Breast epithelium (tissue), 4 donors: ENCODE measurements around the gene INSL3. TPM values are rescaled to one million over a fixed set of nuclear protein-coding genes. Genes with fewer than 3 reads are reported as not detected.
A peak's percentile ranks its signal among the peaks of the same experiment; 100 is the strongest.

Source experiments
- DNase-seq, 2 donors: peaks; one replicate each; pipeline ENCODE4 v3.0.0-alpha.2; 2019; ENCODE audit warnings: low spot score in 2 of 2
- H3K27ac ChIP-seq, 2 donors: fragments of 200-600 bp; sonication (generic) in 1 of 2; one replicate each; pipeline ENCODE4 v1.5.1; 2016 to 2019; ENCODE audit warnings: mild to moderate bottlenecking in 1 of 2
- H3K27me3 ChIP-seq, 2 donors: fragments of 200-600 bp; sonication (generic) in 1 of 2; one replicate each; pipeline versions ENCODE4 v1.5.1 to v1.6.0; 2017 to 2019; ENCODE audit warnings: control low read depth in 1 of 2, mild to moderate bottlenecking in 1 of 2
- H3K36me3 ChIP-seq: fragments of 200-600 bp; one replicate; pipeline ENCODE4 v1.5.1; 2019
- H3K4me1 ChIP-seq, 2 donors: fragments of 200-600 bp; sonication (generic); one replicate each; pipeline ENCODE4 v1.5.1; 2016 to 2019; ENCODE audit warnings: control low read depth in 1 of 2
- H3K4me3 ChIP-seq, 3 donors: fragments of 200-600 bp; sonication (generic); 1 replicate in 2 of 3; 2 replicates in 1 of 3; pipeline ENCODE4 v1.5.1; 2016 to 2019; ENCODE audit warnings: mild to moderate bottlenecking in 3 of 3, moderate library complexity in 2 of 3
- H3K9me3 ChIP-seq, 2 donors: fragments of 200-600 bp; sonication (generic) in 1 of 2; one replicate each; pipeline ENCODE4 v1.5.1; 2016 to 2019; ENCODE audit warnings: control low read depth in 1 of 2
- CTCF ChIP-seq, 3 donors: fragments of 450-650 bp; IDR thresholded peaks; one replicate each; pipeline ENCODE4 v1.5.1; 2016 to 2017; ENCODE audit warnings: antibody characterized with exemption in 3 of 3, mild to moderate bottlenecking in 3 of 3, moderate library complexity in 3 of 3
- POLR2A ChIP-seq: fragments of 450-650 bp; IDR thresholded peaks from one replicate; pipeline ENCODE4 v1.6.1; 2016; ENCODE audit warnings: antibody characterized with exemption, mild to moderate bottlenecking, moderate library complexity
- POLR2AphosphoS5 ChIP-seq, 3 donors: sonication (generic); formaldehyde crosslinking; IDR thresholded peaks; one replicate each; pipeline ENCODE4 v1.6.1; 2017; ENCODE audit warnings: antibody characterized with exemption in 3 of 3
- intact Hi-C: fragments of 100-400 bp; cut with DNase I; formaldehyde crosslinking; loops from one replicate; pipeline ENCODE4 v1.15.1; 2023; ENCODE audit warnings: low total_unique reads
- total RNA-seq, 3 donors: library from RNA; depleted of rRNA; stranded (reverse); fragments of >200 nt; gene quantifications; one replicate each; pipeline ENCODE4 v1.1.0, GENCODE V29; 2016

The INSL3 gene
- total RNA-seq, 3 donors from 2014 or later = 0.66 TPM; not detected in 2

GRCh38 chr19:17854061-17854460 lies 32.7 kb upstream of the INSL3 start:
- DNase-seq = no peak
- intact Hi-C loops = no loop called here
- no peak overlapping the region for H3K4me3 ChIP-seq
- no peak overlapping the region for H3K27ac ChIP-seq
- H3K27me3 ChIP-seq = no peaks in the 10 kb centered on the region
- H3K36me3 ChIP-seq = no peaks in the 10 kb centered on the region
- no peak for TF ChIP-seq POLR2AphosphoS5 (IDR thresholded peaks at IDR 0.05)
- TF ChIP-seq POLR2A = no peak
- TF ChIP-seq CTCF (IDR thresholded peaks at IDR 0.05) = no peak
- H3K4me1 ChIP-seq = no peaks in the 10 kb centered on the region
- no peaks in the 10 kb centered on the region for H3K9me3 ChIP-seq

GRCh38 chr19:17848595-17849292 lies 27.4 kb upstream of the INSL3 start:
- H3K27ac ChIP-seq = peak overlapping the region; percentile 76 to 93
- no peak for TF ChIP-seq POLR2A
- TF ChIP-seq POLR2AphosphoS5 (IDR thresholded peaks at IDR 0.05) = no peak
- no peak for TF ChIP-seq CTCF (IDR thresholded peaks at IDR 0.05)
- H3K4me1 ChIP-seq = no peaks in the 10 kb centered on the region
- peaks cover 0 to 2% of the 10 kb centered on the region in 2 donors for H3K27me3 ChIP-seq
- intact Hi-C loops = loop anchor here (5.0 kb wide), 1 partner anchor 501 kb away; no protein-coding TSS in a partner anchor
- no peaks in the 10 kb centered on the region for H3K36me3 ChIP-seq
- H3K4me3 ChIP-seq = no peak overlapping the region
- peak in 1 of 2 donors; percentile 52 for DNase-seq
- no peaks in the 10 kb centered on the region for H3K9me3 ChIP-seq

GRCh38 chr19:17847538-17848366 lies 26.4 kb upstream of the INSL3 start, which contains the start of gene JAK3:
Gene JAK3, minus strand, starts transcription at chr19:17847982. Its CDS starts 3,565 bp downstream, at chr19:17844417.
- H3K27ac ChIP-seq = peak within 1 kb of the TSS; percentile 76 to 93
- TF ChIP-seq POLR2AphosphoS5 (IDR thresholded peaks at IDR 0.05) (no peak), POLR2A (no peak), CTCF (IDR thresholded peaks at IDR 0.05) (no peak)
- intact Hi-C loops = loop anchor here (5.0 kb wide), 1 partner anchor 500 kb away; no protein-coding TSS in a partner anchor
- H3K4me1 ChIP-seq = no peaks in the 10 kb centered on the region
- peaks cover 0 to 2% of the 10 kb centered on the region in 2 donors for H3K27me3 ChIP-seq
- no peak for DNase-seq
- no peaks in the 10 kb centered on the region for H3K36me3 ChIP-seq
- peak within 1 kb of the TSS; percentile 35 to 72 (median 49) for H3K4me3 ChIP-seq
- H3K9me3 ChIP-seq = no peaks in the 10 kb centered on the region

- TF ChIP-seq CTCF (IDR thresholded peaks at IDR 0.05) (no peak), POLR2A (no peak), POLR2AphosphoS5 (IDR thresholded peaks at IDR 0.05) (no peak)
- intact Hi-C loops = loop anchor here (5.0 kb wide), 1 partner anchor 499 kb away; no protein-coding TSS in a partner anchor
- Histone ChIP-seq H3K4me3 (peak overlapping the region in 1 of 3 donors; percentile 15), H3K27ac (no peak overlapping the region), H3K36me3 (no peaks in the 10 kb centered on the region), H3K9me3 (no peaks in the 10 kb centered on the region), H3K27me3 (peaks cover 0 to 2% of the 10 kb centered on the region in 2 donors), H3K4me1 (no peaks in the 10 kb centered on the region)
- DNase-seq = no peak
These were observed 24.8 kb upstream of the INSL3 start for GRCh38 chr19:17846146-17846545.
